ENCODE results near the gene NACC2.

NACC2 gene

GRCh38 chr9:136058084-136058483, 37.0 kb downstream of the NACC2 start:
- Histone ChIP-seq H3K9ac (ENCODE audit: low read depth, low read length) (no peak overlapping the region), H3K4me1 (ENCODE audit: insufficient read depth, low read length) (peaks cover 48% of the 10 kb centered on the region), H3K36me3 (ENCODE audit: insufficient read depth, low read length) (0 out of 2 replicates have a peak, but pooled peaks cover 1% of the 10 kb centered on the region), H3K9me3 (ENCODE audit: control insufficient read depth, insufficient read depth, low read length) (no peaks in the 10 kb centered on the region)

- no peaks in the 10 kb centered on the region for H3K36me3 ChIP-seq (ENCODE audit: insufficient read depth, low read length)
- H3K4me1 ChIP-seq (ENCODE audit: insufficient read depth, low read length), result peaks cover 52% of the 10 kb centered on the region
- H3K9me3 ChIP-seq (ENCODE audit: control insufficient read depth, insufficient read depth, low read length), result no peaks in the 10 kb centered on the region
- no peak overlapping the region for H3K9ac ChIP-seq (ENCODE audit: low read depth, low read length)
Measured at GRCh38 chr9:136057236-136058081, 37.6 kb downstream of the NACC2 start.

DNA sequence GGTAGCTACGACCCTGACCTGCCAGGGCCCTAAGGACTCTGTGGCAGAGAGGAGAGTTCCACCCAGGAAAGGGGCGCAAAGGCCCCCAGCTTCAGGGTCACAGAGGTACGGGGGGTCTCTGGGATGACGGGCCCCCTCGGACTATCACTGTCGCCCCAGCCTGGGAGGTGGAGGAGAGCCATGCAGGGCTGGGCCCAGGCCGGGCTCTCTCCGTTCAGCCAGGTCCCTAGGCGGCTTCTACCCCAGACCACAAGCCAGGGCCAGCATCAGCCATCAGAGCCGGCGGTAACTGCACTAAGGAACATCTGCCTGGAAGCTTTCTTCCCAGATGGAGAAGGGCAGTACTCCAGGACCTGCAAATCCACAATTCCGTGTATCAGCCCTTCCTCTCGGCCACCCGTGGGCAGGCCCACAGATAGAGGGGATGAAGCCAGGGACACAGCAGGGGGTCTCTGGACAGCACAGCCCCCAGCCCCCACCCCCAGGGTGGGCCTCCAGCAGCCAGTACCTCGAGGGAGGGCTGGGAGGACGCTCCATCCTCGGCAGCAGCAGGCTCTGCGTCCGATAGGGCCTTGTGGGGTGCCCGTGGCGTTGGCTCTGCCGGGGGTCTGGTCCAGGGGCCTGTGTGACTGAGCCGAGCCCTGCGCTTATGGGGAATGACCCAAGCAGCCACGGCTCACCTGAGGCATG, 38.4 kb downstream of the NACC2 start:
- H3K9me3 ChIP-seq (ENCODE audit: control insufficient read depth, insufficient read depth, low read length), result no peaks in the 10 kb centered on the region
- H3K36me3 ChIP-seq (ENCODE audit: insufficient read depth, low read length), result no peaks in the 10 kb centered on the region
- H3K4me1 ChIP-seq (ENCODE audit: insufficient read depth, low read length), result peaks cover 52% of the 10 kb centered on the region
- H3K9ac ChIP-seq (ENCODE audit: low read depth, low read length), result no peak overlapping the region

- Histone ChIP-seq H3K36me3 (ENCODE audit: insufficient read depth, low read length) (no peaks in the 10 kb centered on the region), H3K9ac (ENCODE audit: low read depth, low read length) (no peak overlapping the region), H3K9me3 (ENCODE audit: control insufficient read depth, insufficient read depth, low read length) (no peaks in the 10 kb centered on the region), H3K4me1 (ENCODE audit: insufficient read depth, low read length) (peaks cover 52% of the 10 kb centered on the region)
Measured at GRCh38 chr9:136055715-136056545, 39.2 kb downstream of the NACC2 start.

DNA sequence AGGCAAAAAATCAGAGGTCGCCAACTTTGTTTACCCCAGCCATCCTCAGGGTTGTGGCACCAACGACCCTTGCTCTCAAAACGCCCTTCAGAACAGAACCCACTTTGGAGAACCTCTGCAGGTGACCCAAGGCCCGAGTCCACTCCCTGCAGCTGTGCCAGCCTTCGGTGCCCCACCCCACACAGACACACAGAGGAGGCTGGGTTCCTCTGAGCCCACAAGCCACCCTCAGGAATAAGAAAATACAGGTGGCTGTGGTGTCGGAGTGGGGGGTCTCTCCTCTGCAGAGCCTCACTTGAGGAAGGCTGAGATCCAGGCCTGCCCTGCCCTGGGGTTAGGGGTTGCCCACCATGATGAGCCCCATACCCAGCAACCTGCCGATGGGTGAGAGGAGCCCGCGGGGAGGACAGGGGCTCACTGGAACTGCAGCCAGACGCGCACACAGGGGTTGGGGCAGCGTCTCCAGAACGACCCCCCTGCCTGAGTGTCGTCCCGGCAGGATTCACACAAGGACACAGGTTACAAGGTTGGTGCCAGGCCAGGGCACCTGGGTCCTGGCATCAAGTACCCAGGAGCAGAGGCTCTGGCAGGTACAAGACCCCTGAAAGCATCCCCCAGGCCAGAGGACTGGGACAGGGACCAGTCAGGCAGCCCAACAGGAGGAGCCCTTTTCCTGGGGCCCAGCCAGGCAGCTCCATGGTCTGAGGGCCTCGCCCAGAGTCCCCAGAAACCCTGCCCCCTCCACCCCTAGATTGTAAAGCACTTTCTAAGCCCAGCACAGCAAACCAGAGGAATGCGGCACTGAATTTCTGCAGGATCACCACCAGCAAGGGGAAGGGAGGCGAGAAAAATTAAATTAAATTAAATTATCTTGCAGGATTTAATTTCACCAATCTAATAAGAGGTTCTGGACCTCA, 40.0 kb downstream of the NACC2 start:
- Histone ChIP-seq H3K9ac (ENCODE audit: low read depth, low read length) (no peak overlapping the region), H3K9me3 (ENCODE audit: control insufficient read depth, insufficient read depth, low read length) (no peaks in the 10 kb centered on the region)

GRCh38 chr9:136054146-136054545, 40.9 kb downstream of the NACC2 start:
- Histone ChIP-seq H3K9me3 (ENCODE audit: control insufficient read depth, insufficient read depth, low read length) (no peaks in the 10 kb centered on the region), H3K4me1 (ENCODE audit: insufficient read depth, low read length) (peaks cover 51% of the 10 kb centered on the region), H3K36me3 (ENCODE audit: insufficient read depth, low read length) (no peaks in the 10 kb centered on the region), H3K9ac (ENCODE audit: low read depth, low read length) (no peak overlapping the region)

More for the DNA sequence above, 40.0 kb downstream of the NACC2 start:
- peaks cover 52% of the 10 kb centered on the region for H3K4me1 ChIP-seq (ENCODE audit: insufficient read depth, low read length)
- no peaks in the 10 kb centered on the region for H3K36me3 ChIP-seq (ENCODE audit: insufficient read depth, low read length)

GRCh38 chr9:136053757-136054142, 41.3 kb downstream of the NACC2 start:
- H3K9ac ChIP-seq (ENCODE audit: low read depth, low read length), result no peak overlapping the region; the same call in 1 of the 2 replicates
- no peaks in the 10 kb centered on the region for H3K9me3 ChIP-seq (ENCODE audit: control insufficient read depth, insufficient read depth, low read length)
- H3K36me3 ChIP-seq (ENCODE audit: insufficient read depth, low read length), result no peaks in the 10 kb centered on the region
- peaks cover 47% of the 10 kb centered on the region for H3K4me1 ChIP-seq (ENCODE audit: insufficient read depth, low read length)

DNA sequence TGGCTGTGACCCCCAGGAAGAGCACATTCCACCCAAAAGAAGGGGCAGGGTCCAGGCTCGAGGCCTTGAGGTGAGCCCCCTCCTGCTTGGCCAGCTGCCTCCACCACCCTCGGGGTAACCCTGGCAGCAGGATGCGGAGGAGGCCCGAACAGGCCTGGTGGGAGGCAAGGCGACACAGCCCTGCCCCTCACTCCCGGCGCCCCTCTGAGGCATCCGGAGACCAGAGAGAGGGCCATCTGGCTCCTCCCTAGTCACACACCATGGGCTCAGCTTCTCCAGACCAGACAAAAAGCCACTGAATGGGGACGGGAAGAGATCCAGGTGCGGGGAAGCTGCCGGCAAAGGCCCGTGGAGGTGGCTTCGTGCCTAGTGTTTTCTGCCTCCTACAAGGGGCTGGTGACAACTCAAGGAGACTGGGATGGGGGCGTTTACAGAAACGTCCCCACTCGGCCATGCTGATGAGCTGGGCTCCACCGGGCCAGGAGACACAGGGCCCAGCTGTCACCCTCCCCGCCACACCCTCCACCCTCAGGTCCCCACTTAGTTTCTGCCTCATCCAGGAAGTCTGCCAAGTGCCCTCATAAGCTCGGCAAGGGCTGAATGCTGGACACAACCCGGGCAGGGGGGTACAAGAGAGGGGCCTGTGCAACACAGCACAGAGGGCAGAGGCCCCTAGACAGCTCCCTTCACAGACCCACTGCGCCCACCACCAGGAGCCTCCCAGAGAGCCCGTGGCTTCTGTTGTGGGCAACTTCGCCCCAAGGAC, 41.9 kb downstream of the NACC2 start:
- Histone ChIP-seq H3K36me3 (ENCODE audit: insufficient read depth, low read length) (no peaks in the 10 kb centered on the region), H3K9me3 (ENCODE audit: control insufficient read depth, insufficient read depth, low read length) (no peaks in the 10 kb centered on the region), H3K4me1 (ENCODE audit: insufficient read depth, low read length) (peaks cover 44% of the 10 kb centered on the region), H3K9ac (ENCODE audit: low read depth, low read length) (peak overlapping the region; percentile 17)

- H3K4me1 ChIP-seq (ENCODE audit: insufficient read depth, low read length), result peaks cover 38% of the 10 kb centered on the region
- peak overlapping the region; percentile 17; the same call in 1 of the 2 replicates for H3K9ac ChIP-seq (ENCODE audit: low read depth, low read length)
- H3K9me3 ChIP-seq (ENCODE audit: control insufficient read depth, insufficient read depth, low read length), result no peaks in the 10 kb centered on the region
- H3K36me3 ChIP-seq (ENCODE audit: insufficient read depth, low read length), result no peaks in the 10 kb centered on the region
Measured at GRCh38 chr9:136052472-136052880, 42.6 kb downstream of the NACC2 start.

- peak overlapping the region; percentile 72; the same call in 1 of the 2 replicates for H3K9ac ChIP-seq (ENCODE audit: low read depth, low read length)
- H3K4me1 ChIP-seq (ENCODE audit: insufficient read depth, low read length), result peaks cover 33% of the 10 kb centered on the region
- H3K36me3 ChIP-seq (ENCODE audit: insufficient read depth, low read length), result no peaks in the 10 kb centered on the region
- no peaks in the 10 kb centered on the region for H3K9me3 ChIP-seq (ENCODE audit: control insufficient read depth, insufficient read depth, low read length)
Measured at GRCh38 chr9:136051837-136052471, 43.1 kb downstream of the NACC2 start.

DNA sequence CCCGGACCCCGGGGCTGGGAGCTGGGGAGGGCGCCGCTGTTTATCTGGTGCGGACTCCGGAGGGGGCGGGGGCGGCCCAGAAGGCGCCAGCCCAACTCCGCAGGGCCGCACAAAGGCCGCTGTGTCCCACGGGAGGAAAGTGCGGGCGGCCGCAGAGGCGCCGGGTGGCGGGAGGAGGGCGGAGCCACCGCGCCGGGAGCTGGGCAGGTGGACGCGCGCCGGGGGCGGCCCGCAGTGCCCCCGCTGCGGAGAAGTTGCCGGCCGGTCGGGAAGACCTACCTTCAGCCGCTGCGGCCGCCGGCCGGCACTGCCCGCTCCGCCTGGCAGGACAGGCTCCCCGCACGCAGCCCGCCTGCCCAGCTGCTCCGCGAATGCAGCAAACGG, 43.6 kb downstream of the NACC2 start:
- Histone ChIP-seq H3K4me1 (ENCODE audit: insufficient read depth, low read length) (peaks cover 28% of the 10 kb centered on the region), H3K9me3 (ENCODE audit: control insufficient read depth, insufficient read depth, low read length) (no peaks in the 10 kb centered on the region), H3K36me3 (ENCODE audit: insufficient read depth, low read length) (no peaks in the 10 kb centered on the region; the same call in 1 of the 2 replicates), H3K9ac (ENCODE audit: low read depth, low read length) (peak overlapping the region; percentile 72)

DNA sequence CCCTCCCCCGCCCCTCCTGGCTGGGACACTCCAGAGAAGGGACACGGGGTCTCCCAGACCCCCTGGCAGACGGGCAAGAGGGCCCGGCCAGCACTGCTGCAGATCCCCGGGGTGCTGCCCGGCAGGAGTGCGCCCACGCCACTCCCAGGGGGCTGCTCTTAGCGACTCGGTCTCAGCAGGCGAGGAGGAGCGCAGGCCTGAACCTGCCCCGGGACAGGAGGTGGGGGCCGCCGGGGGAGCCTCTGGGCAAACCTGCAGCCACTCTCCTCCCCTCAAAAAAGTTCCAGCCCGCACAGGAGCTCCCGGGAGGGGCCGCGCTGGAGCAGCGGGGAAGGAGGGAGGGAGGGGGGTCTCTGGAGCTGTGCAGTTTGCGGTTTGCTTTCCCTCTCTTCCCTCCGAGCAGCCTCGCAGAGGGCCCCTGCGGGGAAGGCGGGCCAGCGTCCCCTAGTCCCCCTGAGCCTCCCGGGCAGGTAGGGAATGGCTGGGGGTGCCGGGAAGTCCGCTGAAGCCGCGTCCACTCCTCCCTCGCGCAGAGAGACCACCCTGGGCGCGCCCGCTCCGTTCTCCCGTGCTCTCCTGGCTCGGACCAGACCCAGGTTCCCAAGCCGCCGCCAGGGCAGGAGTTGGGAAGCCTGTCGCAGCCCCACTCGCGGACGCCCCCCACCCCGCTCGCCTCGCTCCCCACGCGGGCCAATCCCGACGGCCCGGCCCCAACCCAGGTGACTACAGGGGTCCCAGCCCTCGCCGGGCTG, 44.2 kb downstream of the NACC2 start:
- peaks cover 28% of the 10 kb centered on the region for H3K4me1 ChIP-seq (ENCODE audit: insufficient read depth, low read length)

More for the DNA sequence above, 44.2 kb downstream of the NACC2 start:
- Histone ChIP-seq H3K9ac (ENCODE audit: low read depth, low read length) (peak overlapping the region; percentile 72), H3K9me3 (ENCODE audit: control insufficient read depth, insufficient read depth, low read length) (no peaks in the 10 kb centered on the region), H3K36me3 (ENCODE audit: insufficient read depth, low read length) (no peaks in the 10 kb centered on the region; the same call in 1 of the 2 replicates)
